Memory B cell (primary cell): Measurements from ENCODE around the gene GPATCH8.
"Not testable (repeated sequence)": the region's sequence is repeated elsewhere in the genome, so short reads cannot be mapped to it uniquely, and the experiment has no call there.

Source experiments
- ATAC-seq: fragments of 150-1000 bp; cut with Tn5 transposase; 2 replicates; pipeline ENCODE4 v1.10.0; 2021; ENCODE audit warnings: low read depth, mild to moderate bottlenecking, moderate library complexity
- DNase-seq, 2 donors: peaks; one replicate each; pipeline ENCODE4 v3.0.0; 2022; ENCODE audit warnings: low spot score in 2 of 2
- H3K27ac Mint-ChIP-seq: one replicate; pipeline ENCODE4 v1.8.0; 2022; ENCODE audit warnings: mild to moderate bottlenecking, moderate library complexity, mixed read lengths
- H3K27me3 Mint-ChIP-seq: one replicate; pipeline ENCODE4 v1.8.0; 2022; ENCODE audit warnings: mixed read lengths
- H3K36me3 Mint-ChIP-seq: one replicate; pipeline ENCODE4 v1.8.0; 2022; ENCODE audit warnings: mild to moderate bottlenecking, mixed read lengths
- H3K4me1 Mint-ChIP-seq: one replicate; pipeline ENCODE4 v1.8.0; 2022; ENCODE audit warnings: mixed read lengths
- H3K4me3 Mint-ChIP-seq: one replicate; pipeline ENCODE4 v1.8.0; 2022; ENCODE audit warnings: mild to moderate bottlenecking, moderate library complexity, mixed read lengths
- H3K9me3 Mint-ChIP-seq: one replicate; pipeline ENCODE4 v1.8.0; 2022; ENCODE audit warnings: mixed read lengths

The GPATCH8 gene

GRCh38 chr17:44409309-44410028 lies 93.7 kb downstream of the GPATCH8 start:
- Mint-ChIP-seq H3K27ac (no peak overlapping the region), H3K36me3 (peaks cover 8% of the 10 kb centered on the region), H3K4me1 (peaks cover 3% of the 10 kb centered on the region), H3K9me3 (no peaks in the 10 kb centered on the region), H3K27me3 (no peaks in the 10 kb centered on the region), H3K4me3 (no peak overlapping the region)
- ATAC-seq (no peak), DNase-seq (no peak)

DNA sequence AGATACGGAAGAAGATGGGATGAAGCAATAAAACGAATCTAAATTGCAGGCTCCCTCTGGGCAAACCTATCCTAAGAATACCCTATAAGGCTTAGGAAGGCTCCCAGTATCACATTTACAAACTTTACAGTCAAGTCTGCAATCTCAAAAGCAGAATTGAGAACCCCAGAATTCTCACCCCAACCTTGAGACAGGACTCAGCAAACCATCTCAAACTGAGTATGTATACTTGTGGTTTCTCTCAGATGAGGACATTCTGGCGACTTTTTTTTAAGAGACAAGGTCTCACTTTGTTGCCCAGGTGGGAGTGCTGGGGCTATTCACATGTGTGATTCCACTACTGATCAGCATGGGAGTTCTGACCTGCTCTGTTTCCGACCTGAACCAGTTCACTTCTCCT lies 94.4 kb downstream of the GPATCH8 start:
- Mint-ChIP-seq H3K4me3 (no peak overlapping the region), H3K27me3 (no peaks in the 10 kb centered on the region), H3K4me1 (peaks cover 3% of the 10 kb centered on the region), H3K36me3 (peaks cover 8% of the 10 kb centered on the region), H3K27ac (no peak overlapping the region), H3K9me3 (no peaks in the 10 kb centered on the region)
- ATAC-seq: no peak
- no peak for DNase-seq

GRCh38 chr17:44402564-44403172 lies 100.5 kb downstream of the GPATCH8 start:
- H3K9me3 Mint-ChIP-seq: no peaks in the 10 kb centered on the region
- peaks cover 3% of the 10 kb centered on the region for H3K4me1 Mint-ChIP-seq
- no peak overlapping the region for H3K4me3 Mint-ChIP-seq
- H3K27me3 Mint-ChIP-seq: no peaks in the 10 kb centered on the region
- H3K36me3 Mint-ChIP-seq: peaks cover 31% of the 10 kb centered on the region
- no peak overlapping the region for H3K27ac Mint-ChIP-seq
- ATAC-seq (no peak), DNase-seq (no peak)

DNA sequence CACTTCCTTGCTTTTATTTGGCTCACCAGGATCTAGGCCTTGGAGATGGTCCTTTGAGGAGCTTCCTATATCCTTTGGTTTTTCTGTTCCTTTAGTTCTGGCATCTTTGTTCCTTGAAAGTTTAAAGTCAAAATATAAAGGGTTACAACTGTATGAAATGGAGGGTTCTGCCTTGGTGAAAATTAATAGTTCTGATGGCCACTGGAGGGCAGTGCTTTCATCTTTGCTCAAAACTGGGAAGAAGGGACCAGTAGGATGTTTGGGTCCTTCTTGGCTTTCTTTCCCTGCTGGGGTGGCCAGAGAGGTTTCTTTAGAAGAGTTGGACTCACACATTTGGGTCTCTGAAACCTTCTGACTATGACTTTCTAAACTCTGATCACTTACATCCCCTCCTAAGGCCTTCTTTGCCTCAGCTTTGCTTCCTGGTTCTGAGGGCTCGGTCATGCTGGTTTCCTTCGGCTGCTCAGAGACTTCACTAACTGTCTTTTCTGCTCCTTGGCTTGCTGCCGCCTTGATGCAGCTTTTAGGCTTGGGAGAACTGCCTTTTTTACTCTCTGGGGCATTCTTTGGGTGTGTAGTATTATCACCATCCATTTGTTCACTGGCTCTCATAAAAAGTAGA lies 102.9 kb downstream of the GPATCH8 start:
- H3K4me3 Mint-ChIP-seq: no peak overlapping the region
- no peak for ATAC-seq
- H3K27ac Mint-ChIP-seq: peak overlapping the region; percentile 48
- no peak for DNase-seq
- no peaks in the 10 kb centered on the region for H3K27me3 Mint-ChIP-seq
- no peaks in the 10 kb centered on the region for H3K9me3 Mint-ChIP-seq
- peaks cover 37% of the 10 kb centered on the region for H3K36me3 Mint-ChIP-seq
- H3K4me1 Mint-ChIP-seq: peaks cover 3% of the 10 kb centered on the region

DNA sequence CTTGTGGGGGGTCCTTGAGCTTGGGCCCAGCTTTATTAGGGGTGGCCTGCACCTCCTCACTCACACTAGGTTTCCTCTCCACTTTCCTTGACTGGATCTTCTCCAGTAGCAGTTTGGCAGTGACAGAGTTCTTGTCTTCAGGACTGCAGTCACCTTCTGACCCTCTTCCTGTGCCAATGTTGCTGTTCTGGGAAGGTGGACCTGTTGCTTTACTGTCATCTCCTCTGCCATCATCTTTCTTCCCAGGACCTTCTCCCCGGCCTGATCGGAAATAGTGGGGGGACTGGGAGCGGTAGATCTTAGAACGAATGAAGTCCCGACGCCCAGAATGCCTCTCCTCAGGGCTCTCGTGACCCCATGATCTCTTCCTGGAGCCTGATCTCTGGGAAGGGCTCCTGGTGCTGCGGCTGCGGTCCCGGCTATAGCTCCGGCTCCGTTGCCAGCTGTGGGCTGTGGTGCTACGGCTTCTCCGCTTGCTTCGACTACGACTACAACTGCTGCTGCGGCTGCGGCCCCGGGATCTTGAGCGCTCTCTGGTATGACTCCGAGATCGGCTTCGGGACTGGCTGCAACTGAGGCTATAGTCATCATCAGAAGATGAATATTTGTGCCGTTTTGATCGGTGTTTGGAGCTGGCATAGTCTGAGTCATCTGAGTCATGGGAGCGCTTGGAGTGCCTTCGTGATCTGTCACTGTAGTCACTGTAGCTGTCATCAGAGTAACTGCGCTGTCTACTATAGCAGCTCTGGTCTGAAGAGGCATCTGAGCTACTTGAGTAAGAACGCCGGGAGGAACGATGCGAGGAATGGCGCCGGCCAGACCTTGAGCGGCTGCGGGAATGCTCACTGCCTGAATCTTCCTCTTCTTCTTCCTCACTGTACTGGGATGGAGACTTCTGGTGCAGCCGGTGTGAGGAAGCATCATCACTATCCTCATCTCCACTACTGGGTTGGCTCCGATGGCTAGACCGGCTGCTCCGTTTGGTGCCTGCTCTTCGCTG lies 104.2 kb downstream of the GPATCH8 start:
- Mint-ChIP-seq H3K9me3 (no peaks in the 10 kb centered on the region), H3K4me3 (no peak overlapping the region), H3K27ac (no peak overlapping the region), H3K36me3 (peaks cover 35% of the 10 kb centered on the region), H3K4me1 (peaks cover 3% of the 10 kb centered on the region), H3K27me3 (no peaks in the 10 kb centered on the region)
- DNase-seq (no peak), ATAC-seq (no peak)

- H3K27me3 Mint-ChIP-seq: no peaks in the 10 kb centered on the region
- ATAC-seq (no peak), DNase-seq (no peak)
- H3K36me3 Mint-ChIP-seq: peaks cover 35% of the 10 kb centered on the region
- H3K4me3 Mint-ChIP-seq: no peak overlapping the region
- H3K9me3 Mint-ChIP-seq: no peaks in the 10 kb centered on the region
- H3K27ac Mint-ChIP-seq: peak overlapping the region; percentile 40
- peaks cover 4% of the 10 kb centered on the region for H3K4me1 Mint-ChIP-seq
Measured at GRCh38 chr17:44397479-44398440, 105.4 kb downstream of the GPATCH8 start.

DNA sequence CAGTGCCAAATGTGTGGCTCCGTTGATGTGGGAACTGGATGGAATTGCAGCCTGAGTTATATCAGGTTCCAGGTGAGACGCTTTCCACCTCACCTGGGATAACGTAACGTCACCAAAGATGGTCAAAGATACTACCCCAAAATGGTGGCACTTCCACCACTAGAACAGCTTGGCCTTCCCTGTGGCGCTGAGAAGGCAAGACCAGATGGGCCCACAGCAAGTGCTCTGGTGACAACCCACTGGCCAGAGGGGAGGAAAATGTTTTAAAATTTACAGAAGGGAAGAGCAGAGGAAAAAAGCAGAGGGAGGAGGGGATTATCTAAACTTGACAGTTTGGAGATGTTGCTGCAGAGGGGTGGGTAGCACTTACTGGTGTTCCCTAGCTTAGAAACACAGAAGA lies 106.3 kb downstream of the GPATCH8 start:
- H3K9me3 Mint-ChIP-seq: no peaks in the 10 kb centered on the region
- peaks cover 2% of the 10 kb centered on the region for H3K4me1 Mint-ChIP-seq
- H3K27ac Mint-ChIP-seq: peak overlapping the region; percentile 28
- no peak overlapping the region for H3K4me3 Mint-ChIP-seq
- peaks cover 32% of the 10 kb centered on the region for H3K36me3 Mint-ChIP-seq
- DNase-seq: no peak
- ATAC-seq: no peak
- no peaks in the 10 kb centered on the region for H3K27me3 Mint-ChIP-seq

DNA sequence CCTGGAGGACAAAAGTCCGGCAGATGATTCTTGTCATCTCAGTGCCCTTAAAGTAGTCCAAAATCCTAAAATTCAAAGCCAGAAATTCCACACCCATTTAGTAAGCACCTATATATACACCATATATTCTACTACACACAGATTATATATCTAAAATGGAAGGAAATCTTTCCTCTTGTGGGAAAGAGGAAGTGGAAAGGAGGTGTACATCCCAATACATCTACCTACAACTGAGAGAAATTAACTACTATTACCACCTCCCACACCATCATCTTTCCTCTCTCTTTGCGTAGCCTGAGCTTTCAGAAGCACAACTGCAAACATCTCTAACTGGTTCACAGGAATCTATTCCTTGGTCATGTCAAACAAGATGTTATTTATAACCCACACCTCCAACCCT lies 108.4 kb downstream of the GPATCH8 start:
- Mint-ChIP-seq H3K4me1 (peaks cover 7% of the 10 kb centered on the region), H3K27ac (no peak overlapping the region), H3K9me3 (no peaks in the 10 kb centered on the region)

GRCh38 chr17:44394112-44394511 lies 109.1 kb downstream of the GPATCH8 start:
- not testable (repeated sequence) for ATAC-seq, H3K27me3 Mint-ChIP-seq, DNase-seq, H3K4me3 Mint-ChIP-seq, H3K27ac Mint-ChIP-seq, H3K9me3 Mint-ChIP-seq
- Mint-ChIP-seq H3K36me3 (peaks cover 15% of the 10 kb centered on the region), H3K4me1 (peaks cover 13% of the 10 kb centered on the region)

More for the DNA sequence above, 108.4 kb downstream of the GPATCH8 start:
- peaks cover 3% of the 10 kb centered on the region for H3K27me3 Mint-ChIP-seq
- DNase-seq: no peak
- no peak overlapping the region for H3K4me3 Mint-ChIP-seq
- ATAC-seq: no peak
- H3K36me3 Mint-ChIP-seq: peaks cover 21% of the 10 kb centered on the region

DNA sequence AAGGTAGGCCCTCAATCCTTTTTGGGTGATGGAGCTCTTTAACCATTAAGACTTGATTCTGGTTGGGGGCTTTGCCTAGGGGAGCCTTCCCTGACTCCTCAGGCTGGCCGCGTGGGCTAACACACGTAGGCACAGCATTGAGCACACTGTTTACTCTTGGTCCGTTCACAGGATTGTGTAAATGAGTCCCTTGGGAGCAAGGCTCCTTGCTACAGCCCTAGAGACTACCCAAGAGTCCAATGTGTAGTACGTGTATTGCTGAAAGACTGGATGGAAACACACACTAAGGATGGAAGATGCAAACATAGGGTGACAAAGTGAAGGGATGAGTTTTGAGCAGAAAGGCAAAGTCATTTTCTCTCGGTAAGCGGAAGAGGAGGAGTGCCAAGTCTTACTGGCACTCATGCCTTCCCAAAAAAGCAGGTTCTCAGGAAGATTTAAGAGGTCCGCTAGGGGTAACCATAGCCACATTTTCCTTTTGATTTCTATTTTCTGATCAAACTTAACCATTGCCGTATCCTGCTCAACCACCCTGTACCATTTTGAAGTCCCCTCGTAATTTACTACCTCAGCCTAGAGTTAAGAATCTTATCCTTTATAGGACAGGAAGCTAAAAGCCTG lies 112.8 kb downstream of the GPATCH8 start:
- Mint-ChIP-seq H3K27ac (no peak overlapping the region), H3K36me3 (no peaks in the 10 kb centered on the region), H3K27me3 (peaks cover 9% of the 10 kb centered on the region), H3K4me1 (peaks cover 13% of the 10 kb centered on the region), H3K4me3 (no peak overlapping the region), H3K9me3 (no peaks in the 10 kb centered on the region)
- ATAC-seq (no peak), DNase-seq (no peak)

- H3K9me3 Mint-ChIP-seq: no peaks in the 10 kb centered on the region
- ATAC-seq (peak; percentile 28), DNase-seq (no peak)
- H3K36me3 Mint-ChIP-seq: no peaks in the 10 kb centered on the region
- H3K4me1 Mint-ChIP-seq: peaks cover 17% of the 10 kb centered on the region
- H3K27ac Mint-ChIP-seq: no peak overlapping the region
- no peak overlapping the region for H3K4me3 Mint-ChIP-seq
- H3K27me3 Mint-ChIP-seq: peaks cover 9% of the 10 kb centered on the region
Measured at GRCh38 chr17:44389723-44390202, 113.4 kb downstream of the GPATCH8 start.

GRCh38 chr17:44389281-44389680 lies 113.9 kb downstream of the GPATCH8 start, which contains the start of gene ITGA2B:
TSS of gene ITGA2B (minus strand) at chr17:44389649. CDS start at chr17:44389473, 176 bp downstream.
- ATAC-seq: no peak
- Mint-ChIP-seq H3K4me3 (no peak within 1 kb of the TSS), H3K27me3 (peaks cover 12% of the 10 kb centered on the region), H3K27ac (no peak within 1 kb of the TSS), H3K36me3 (no peaks in the 10 kb centered on the region), H3K9me3 (no peaks in the 10 kb centered on the region), H3K4me1 (peaks cover 17% of the 10 kb centered on the region)
- no peak for DNase-seq
